Activated CD8-positive, alpha-beta memory T cell treated with anti-CD3 and anti-CD28 coated beads, Interleukin-2, amount 50 U/mL, for 1 hour (primary cell): Measurements from ENCODE around the gene ADAD2.
"Not testable (repeated sequence)": the region's sequence is repeated elsewhere in the genome, so short reads cannot be mapped to it uniquely, and the experiment has no call there.

Experiments
- DNase-seq: peaks from one replicate; pipeline ENCODE4 v3.0.0-alpha.2; 2020; ENCODE audit errors: extremely low read depth

Gene ADAD2

GRCh38 chr16:84195201-84196093 is 4.5 kb downstream of the ADAD2 start:
- DNase-seq: no peak

- DNase-seq: no peak
Measured at GRCh38 chr16:84196101-84196500, 5.1 kb downstream of the ADAD2 start.

- DNase-seq: no peak
Measured at GRCh38 chr16:84196727-84197394, 5.9 kb downstream of the ADAD2 start.

GRCh38 chr16:84197466-84198128 is 6.6 kb downstream of the ADAD2 start:
- no peak for DNase-seq

GRCh38 chr16:84198401-84198800 is 7.4 kb downstream of the ADAD2 start:
- no peak for DNase-seq

GRCh38 chr16:84199097-84199496 is 8.1 kb downstream of the ADAD2 start:
- DNase-seq: no peak

GRCh38 chr16:84199861-84200260 is 8.9 kb downstream of the ADAD2 start:
- no peak for DNase-seq

- DNase-seq: not testable (repeated sequence)
Measured at GRCh38 chr16:84204551-84204950, 13.6 kb downstream of the ADAD2 start.

- DNase-seq: not testable (repeated sequence)
Measured at GRCh38 chr16:84205123-84205522, 14.2 kb downstream of the ADAD2 start.

GRCh38 chr16:84205976-84206691 is 15.2 kb downstream of the ADAD2 start:
- DNase-seq: no peak

GRCh38 chr16:84207251-84207650 is 16.3 kb downstream of the ADAD2 start:
- no peak for DNase-seq

GRCh38 chr16:84207879-84208278 is 16.9 kb downstream of the ADAD2 start:
- DNase-seq: no peak

- DNase-seq: no peak
Measured at GRCh38 chr16:84209989-84210388, 19.0 kb downstream of the ADAD2 start.

GRCh38 chr16:84212154-84212553 is 21.2 kb downstream of the ADAD2 start:
- DNase-seq: no peak

GRCh38 chr16:84212631-84213030 is 21.7 kb downstream of the ADAD2 start:
- no peak for DNase-seq

GRCh38 chr16:84214451-84215066 is 23.6 kb downstream of the ADAD2 start:
- DNase-seq: no peak

GRCh38 chr16:84215531-84215930 is 24.6 kb downstream of the ADAD2 start:
- no peak for DNase-seq

GRCh38 chr16:84216144-84216543 is 25.2 kb downstream of the ADAD2 start:
- not testable (repeated sequence) for DNase-seq

- no peak for DNase-seq
Measured at GRCh38 chr16:84218176-84218823, 27.3 kb downstream of the ADAD2 start.

GRCh38 chr16:84218956-84219355 is 28.0 kb downstream of the ADAD2 start:
- no peak for DNase-seq

GRCh38 chr16:84220851-84221250 is 29.9 kb downstream of the ADAD2 start:
- no peak for DNase-seq
